Right cardiac atrium (tissue), 5 donors: ENCODE data around the gene YPEL3. TPM values are rescaled to one million over a fixed set of nuclear protein-coding genes. Genes with fewer than 3 reads are reported as not detected.
A peak's percentile ranks its signal among the peaks of the same experiment; 100 is the strongest.
"Not testable (repeated sequence)": the region's sequence is repeated elsewhere in the genome, so short reads cannot be mapped to it uniquely, and the experiment has no call there.

Experiments used
- ATAC-seq, 2 donors: fragments of 200-7000 bp; cut with Tn5 transposase; one replicate each; pipeline versions ENCODE4 v1.8.0 to v1.9.1; 2020; ENCODE audit warnings: moderate library complexity in 2 of 2, mild to moderate bottlenecking in 1 of 2
- DNase-seq, 3 donors: peaks; one replicate each; pipeline ENCODE4 v3.0.0-alpha.2; 2020
- H3K27ac ChIP-seq: one replicate; pipeline ENCODE4 v1.5.1; 2013; ENCODE audit warnings: mild to moderate bottlenecking, low read length, control low read depth, moderate library complexity
- H3K27me3 ChIP-seq: one replicate; pipeline ENCODE4 v1.6.1; 2013; ENCODE audit not compliant: control insufficient read depth, insufficient read depth
- H3K4me1 ChIP-seq: one replicate; pipeline ENCODE4 v1.6.1; 2013; ENCODE audit warnings: low read length; ENCODE audit not compliant: control insufficient read depth, insufficient read depth
- H3K4me3 ChIP-seq: one replicate; pipeline ENCODE4 v1.5.1; 2013; ENCODE audit warnings: low read length, control low read depth
- H3K9me3 ChIP-seq: one replicate; pipeline ENCODE4 v1.6.1; 2013; ENCODE audit warnings: low read length; ENCODE audit not compliant: control insufficient read depth
- WGBS: extraction: QIAGEN DNeasy Blood & Tissue Kit; methylation state at CpG from one replicate; pipeline ENCODE4 v1.1.7; 2013; 5-methylcytosine and 5-hydroxymethylcytosine counted together
- intact Hi-C, 4 donors: fragments of 100-400 bp; cut with DNase I; formaldehyde crosslinking; loops; one replicate each; pipeline versions ENCODE4 v1.11.0 to v1.14.0; 2022 to 2023
- polyA plus RNA-seq: library from polyadenylated mRNA; stranded (reverse); fragments of 200-250 nt; gene quantifications from one replicate; pipeline ENCODE4 v1.2.3, GENCODE V29; 2013
- total RNA-seq, 4 donors: library from RNA; stranded (reverse); fragmentation: NEBNext Ultra II Directional; extraction: Animal tissue kit (Norgen Biotek cat#: 25700); gene quantifications; one replicate each; pipeline ENCODE4 v1.2.1, GENCODE V29; 2021
- donor health status: healthy with polysubstance abuse.
- donor health status: DM: no; HTN: yes; CAD: no.
- donor health status: DM: no; HTN: no; CAD: no.
- donor health status: DM: no; HTN: yes; CAD: no; lungs with severe emphysema.
- donor health status: DM: yes; HTN: yes; CAD: no.

Gene YPEL3
- total and polyA plus RNA-seq, 5 donors, result 54.4 to 118 (median 71.8) TPM

- H3K9me3 ChIP-seq, result no peaks in the 10 kb centered on the region
- peaks cover 3% of the 10 kb centered on the region for H3K4me1 ChIP-seq
- H3K4me3 ChIP-seq, result no peak overlapping the region
- no peak for ATAC-seq
- no peak overlapping the region for H3K27ac ChIP-seq
- intact Hi-C loops, result no loop called here
- no peak for DNase-seq
- H3K27me3 ChIP-seq, result no peaks in the 10 kb centered on the region
- 95% methylated on average over 10 of the region's 10 CpGs for WGBS
Observed at GRCh38 chr16:30117768-30118167, 21.8 kb upstream of the YPEL3 start.

DNA sequence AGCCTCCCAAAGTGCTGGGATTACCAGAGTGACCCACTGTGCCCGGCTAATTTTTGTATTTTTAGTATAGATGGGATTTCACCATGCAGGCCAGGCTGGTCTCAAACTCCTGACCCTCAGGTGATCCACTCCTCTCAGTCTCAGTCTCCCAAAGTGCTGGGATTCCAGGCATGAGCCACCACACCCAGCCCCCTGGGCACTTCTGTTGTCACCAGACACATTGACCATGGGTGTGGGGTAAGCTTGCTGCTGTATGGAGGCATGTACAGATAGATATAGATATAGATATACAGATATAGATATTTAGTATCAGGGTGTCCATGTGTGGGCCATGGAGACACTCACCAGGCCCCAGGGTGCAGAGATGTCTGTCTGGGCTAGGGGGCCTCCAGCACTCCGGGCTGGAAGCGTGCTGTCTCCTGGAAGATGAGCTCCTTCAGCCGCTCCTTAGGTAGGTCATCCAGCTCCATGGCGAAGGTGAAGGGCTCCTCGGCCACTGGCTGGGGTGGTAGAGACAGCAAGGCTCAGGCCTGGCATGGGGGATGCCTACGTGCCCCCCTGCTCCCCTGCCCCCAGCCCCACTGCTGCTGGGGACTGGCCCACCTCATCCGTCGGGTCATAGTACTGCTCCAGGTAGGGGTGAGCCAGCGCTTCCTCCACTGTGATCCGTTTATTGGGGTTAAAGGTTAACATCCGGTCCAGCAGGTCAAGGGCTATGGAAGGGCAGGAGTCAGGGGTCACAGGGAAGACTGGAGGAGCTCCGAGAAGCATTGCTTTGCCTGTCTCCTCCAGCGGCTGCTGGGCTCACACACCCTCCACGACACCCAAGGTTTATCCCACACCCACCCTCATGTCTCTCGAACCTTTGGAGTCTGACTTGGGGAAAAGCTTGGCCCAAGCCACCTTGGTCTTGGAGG lies 20.5 kb upstream of the YPEL3 start:
- intact Hi-C loops, result no loop called here
- DNase-seq, result peak in 1 of 3 donors; percentile 47

GRCh38 chr16:30115238-30115637 lies 19.2 kb upstream of the YPEL3 start:
- DNase-seq, result peak in 1 of 3 donors; percentile 48
- WGBS, result 88% methylated on average over 7 of the region's 7 CpGs
- no peak overlapping the region for H3K4me3 ChIP-seq
- H3K9me3 ChIP-seq, result no peaks in the 10 kb centered on the region
- H3K4me1 ChIP-seq, result no peaks in the 10 kb centered on the region
- H3K27me3 ChIP-seq, result no peaks in the 10 kb centered on the region
- intact Hi-C loops, result no loop called here
- no peak for ATAC-seq
- H3K27ac ChIP-seq, result no peak overlapping the region

More for the DNA sequence above, 20.5 kb upstream of the YPEL3 start:
- peaks cover 3% of the 10 kb centered on the region for H3K4me1 ChIP-seq
- H3K27ac ChIP-seq, result no peak overlapping the region
- no peaks in the 10 kb centered on the region for H3K27me3 ChIP-seq
- no peaks in the 10 kb centered on the region for H3K9me3 ChIP-seq
- 91% methylated on average over 16 of the region's 16 CpGs for WGBS
- no peak for ATAC-seq
- H3K4me3 ChIP-seq, result no peak overlapping the region

DNA sequence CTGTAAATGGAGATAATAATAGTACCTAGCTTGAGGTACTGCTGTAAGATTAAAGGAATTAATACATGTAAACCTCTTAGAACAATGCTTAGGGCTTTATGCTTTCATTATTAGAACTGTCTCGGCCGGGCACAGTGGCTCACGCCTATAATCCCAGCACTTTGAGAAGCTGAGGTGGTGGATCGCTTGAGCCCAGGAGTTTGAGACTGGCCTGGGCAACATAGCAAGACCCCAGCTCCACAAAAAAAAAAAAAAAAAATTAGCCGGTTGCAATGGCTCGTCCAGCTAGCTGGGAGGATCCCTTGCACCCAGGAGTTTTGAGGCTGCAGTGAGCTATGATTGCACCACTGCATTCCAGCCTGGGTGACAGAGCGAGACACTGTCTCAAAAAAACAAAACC lies 18.8 kb upstream of the YPEL3 start:
- H3K27me3 ChIP-seq, H3K4me3 ChIP-seq, intact Hi-C loops, H3K27ac ChIP-seq, DNase-seq, H3K9me3 ChIP-seq, H3K4me1 ChIP-seq, ATAC-seq: not testable (repeated sequence)
- 93% methylated on average over 7 of the region's 7 CpGs for WGBS

- 79% methylated on average over 11 of the region's 11 CpGs for WGBS
- intact Hi-C loops, result no loop called here
Observed at GRCh38 chr16:30114411-30114810, 18.4 kb upstream of the YPEL3 start.

GRCh38 chr16:30113711-30114333 lies 17.8 kb upstream of the YPEL3 start:
- Histone ChIP-seq H3K27me3 (no peaks in the 10 kb centered on the region), H3K4me1 (no peaks in the 10 kb centered on the region), H3K4me3 (no peak overlapping the region), H3K9me3 (no peaks in the 10 kb centered on the region), H3K27ac (no peak overlapping the region)
- peak in 1 of 3 donors; percentile 39 for DNase-seq
- ATAC-seq, result peak in 1 of 2 donors; percentile 6
- intact Hi-C loops, result no loop called here
- WGBS, result 85% methylated on average over 20 of the region's 20 CpGs

More at GRCh38 chr16:30114411-30114810, 18.4 kb upstream of the YPEL3 start:
- no peaks in the 10 kb centered on the region for H3K9me3 ChIP-seq
- ATAC-seq (no peak), DNase-seq (peak in 1 of 3 donors; percentile 49)
- H3K27me3 ChIP-seq, result no peaks in the 10 kb centered on the region
- no peak overlapping the region for H3K4me3 ChIP-seq
- H3K4me1 ChIP-seq, result no peaks in the 10 kb centered on the region
- H3K27ac ChIP-seq, result no peak overlapping the region

GRCh38 chr16:30113031-30113710 lies 17.2 kb upstream of the YPEL3 start, which contains the start of gene GDPD3:
Gene GDPD3, minus strand, starts transcription at chr16:30113537. Its CDS starts 59 bp downstream, at chr16:30113478.
- ATAC-seq (peak; percentile 48 to 73), DNase-seq (peak; percentile 58 to 88 (median 86))
- 72% methylated on average over 20 of the region's 20 CpGs for WGBS
- Histone ChIP-seq H3K9me3 (no peaks in the 10 kb centered on the region), H3K4me1 (no peaks in the 10 kb centered on the region), H3K27ac (no peak within 1 kb of the TSS), H3K4me3 (no peak within 1 kb of the TSS), H3K27me3 (no peaks in the 10 kb centered on the region)
- intact Hi-C loops, result no loop called here

DNA sequence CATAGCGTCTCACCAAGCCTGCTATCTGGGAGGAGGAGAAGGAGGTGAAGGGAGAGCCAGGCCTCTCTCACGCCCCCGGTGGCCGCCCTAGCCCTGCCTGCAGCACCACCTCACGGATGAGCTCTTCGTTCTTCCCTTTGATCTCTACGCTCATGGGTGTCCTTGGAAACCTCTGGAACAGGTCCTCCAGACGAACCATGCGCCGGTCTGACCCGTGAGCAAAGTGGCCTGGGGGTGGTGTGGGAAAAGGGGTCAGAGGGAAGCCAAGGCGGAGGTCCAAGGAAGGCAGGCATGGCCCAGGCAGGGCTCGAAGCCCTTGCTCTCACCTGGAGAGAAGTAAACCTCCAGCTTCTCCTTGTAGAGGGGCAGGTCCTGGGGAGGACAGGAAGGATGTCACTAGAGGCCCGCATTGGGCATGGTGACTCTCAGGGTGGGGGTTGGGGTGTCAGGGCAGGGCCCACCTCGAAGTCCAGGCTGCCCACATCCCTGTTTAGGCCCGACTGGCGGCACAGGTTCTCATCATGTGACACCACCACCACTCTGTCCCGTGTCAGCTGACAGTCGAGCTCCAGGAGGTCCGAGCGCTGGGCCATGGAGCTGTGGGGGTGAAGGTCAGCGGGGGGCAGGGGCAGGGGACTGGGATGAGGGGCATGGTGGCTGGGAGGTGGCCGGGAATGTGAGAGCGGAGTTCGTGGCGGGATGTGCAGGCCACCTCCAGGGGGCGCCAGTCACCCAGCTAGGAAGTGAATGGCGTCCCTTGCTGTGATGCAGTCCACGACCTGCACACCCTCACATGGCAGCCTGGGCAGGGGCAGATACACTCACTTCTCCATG lies 16.4 kb upstream of the YPEL3 start:
- Histone ChIP-seq H3K9me3 (no peaks in the 10 kb centered on the region), H3K27me3 (no peaks in the 10 kb centered on the region), H3K27ac (no peak overlapping the region), H3K4me3 (no peak overlapping the region), H3K4me1 (no peaks in the 10 kb centered on the region)
- intact Hi-C loops, result no loop called here
- ATAC-seq, result peak; percentile 42 to 70
- peak; percentile 70 to 85 (median 82) for DNase-seq
- WGBS, result 84% methylated on average over 29 of the region's 29 CpGs

GRCh38 chr16:30110661-30111060 lies 14.6 kb upstream of the YPEL3 start:
- Histone ChIP-seq H3K27ac (no peak overlapping the region), H3K9me3 (no peaks in the 10 kb centered on the region), H3K4me1 (no peaks in the 10 kb centered on the region), H3K27me3 (no peaks in the 10 kb centered on the region), H3K4me3 (no peak overlapping the region)
- intact Hi-C loops, result no loop called here
- DNase-seq (peak in 1 of 3 donors; percentile 15), ATAC-seq (no peak)
- 56% methylated on average over 7 of the region's 7 CpGs for WGBS

GRCh38 chr16:30108059-30108850 lies 12.2 kb upstream of the YPEL3 start:
- no peak for ATAC-seq
- no peaks in the 10 kb centered on the region for H3K27me3 ChIP-seq
- no peak overlapping the region for H3K27ac ChIP-seq
- intact Hi-C loops, result no loop called here
- H3K9me3 ChIP-seq, result no peaks in the 10 kb centered on the region
- no peak overlapping the region for H3K4me3 ChIP-seq
- peak in 1 of 3 donors; percentile 44 for DNase-seq
- H3K4me1 ChIP-seq, result no peaks in the 10 kb centered on the region
- 85% methylated on average over 15 of the region's 15 CpGs for WGBS
